SK-N-SH treated with all-trans-retinoic acid at 6 μM for 48 hours (cell line): ENCODE data around the gene GSE1.

Experiments
- ATAC-seq: fragments of 200-7000 bp; cut with Tn5 transposase; 3 replicates; pipeline ENCODE4 v1.9.1; 2020; ENCODE audit warnings: mild to moderate bottlenecking, moderate library complexity
- ARNTL ChIP-seq: fragments of 450-650 bp; formaldehyde crosslinking; IDR thresholded peaks from 2 replicates; pipeline ENCODE4 v1.5.0; 2020; ENCODE audit warnings: low read depth, mild to moderate bottlenecking, moderate library complexity, borderline replicate concordance
- BACH2 ChIP-seq: fragments of 250-450 bp; sonication (Bioruptor Pico); IDR thresholded peaks from 2 replicates; pipeline ENCODE4 v1.9.0; 2021; ENCODE audit warnings: mild to moderate bottlenecking, borderline replicate concordance
- CSDC2 ChIP-seq: fragments of 250-450 bp; sonication (Bioruptor Pico); IDR thresholded peaks from 2 replicates; pipeline ENCODE4 v1.5.0; 2020; ENCODE audit warnings: mild to moderate bottlenecking, moderate library complexity
- ESRRG ChIP-seq: fragments of 250-450 bp; sonication (Bioruptor Pico); IDR thresholded peaks from 2 replicates; pipeline ENCODE4 v1.6.1; 2021; ENCODE audit warnings: mild to moderate bottlenecking
- GLIS3 ChIP-seq: fragments of 250-450 bp; sonication (Bioruptor Pico); IDR thresholded peaks from 2 replicates; pipeline ENCODE4 v1.5.0; 2020; ENCODE audit warnings: mild to moderate bottlenecking, moderate library complexity
- OSR1 ChIP-seq: fragments of 250-450 bp; sonication (Bioruptor Pico); IDR thresholded peaks from 2 replicates; pipeline ENCODE4 v1.8.0; 2022; ENCODE audit warnings: moderate library complexity, mild to moderate bottlenecking, inconsistent platforms
- PPARA ChIP-seq: fragments of 250-450 bp; sonication (Bioruptor Pico); IDR thresholded peaks from 2 replicates; pipeline ENCODE4 v1.5.0; 2020; ENCODE audit warnings: mild to moderate bottlenecking, borderline replicate concordance
- RARB ChIP-seq: fragments of 250-450 bp; sonication (Bioruptor Pico); IDR thresholded peaks from 2 replicates; pipeline ENCODE4 v1.8.0; 2021; ENCODE audit warnings: mild to moderate bottlenecking, moderate library complexity
- SNAI2 ChIP-seq: fragments of 250-450 bp; sonication (Bioruptor Pico); IDR thresholded peaks from 2 replicates; pipeline ENCODE4 v1.5.0; 2020; ENCODE audit warnings: mild to moderate bottlenecking, moderate library complexity
- TCF4 ChIP-seq: fragments of 250-450 bp; sonication (Bioruptor Pico); IDR thresholded peaks from 2 replicates; pipeline ENCODE4 v1.8.0; 2021; ENCODE audit warnings: mild to moderate bottlenecking, moderate library complexity, borderline replicate concordance
- TOX ChIP-seq: fragments of 250-450 bp; sonication (Bioruptor Pico); IDR thresholded peaks from 2 replicates; pipeline ENCODE4 v1.8.0; 2021; ENCODE audit warnings: mild to moderate bottlenecking, moderate library complexity, borderline replicate concordance
- ZC3H10 ChIP-seq: fragments of 250-450 bp; sonication (Bioruptor Pico); IDR thresholded peaks from 2 replicates; pipeline ENCODE4 v1.5.1; 2021; ENCODE audit warnings: mild to moderate bottlenecking, moderate library complexity
- ZFP30 ChIP-seq: fragments of 450-650 bp; formaldehyde crosslinking; IDR thresholded peaks from 2 replicates; pipeline ENCODE4 v1.5.0; 2022; ENCODE audit warnings: mild to moderate bottlenecking, moderate library complexity
- ZNF565 ChIP-seq: fragments of 450-650 bp; formaldehyde crosslinking; conservative IDR thresholded peaks from 2 replicates; pipeline ENCODE4 v1.5.0; 2020; ENCODE audit warnings: low read depth, mild to moderate bottlenecking, moderate library complexity
- ZNF70 ChIP-seq: fragments of 450-650 bp; formaldehyde crosslinking; IDR thresholded peaks from 2 replicates; pipeline ENCODE4 v1.5.0; 2020; ENCODE audit warnings: mild to moderate bottlenecking, moderate library complexity
- ZNF8 ChIP-seq: fragments of 450-650 bp; formaldehyde crosslinking; IDR thresholded peaks from 2 replicates; pipeline ENCODE4 v1.5.0; 2020; ENCODE audit warnings: mild to moderate bottlenecking, moderate library complexity
- TF ChIP-seq, protein P1 (sequence below): fragments of 250-450 bp; sonication (Bioruptor Pico); IDR thresholded peaks from 2 replicates; pipeline ENCODE4 v1.5.0; 2020; ENCODE audit warnings: mild to moderate bottlenecking, moderate library complexity
- TF ChIP-seq, protein P2 (sequence below): fragments of 250-450 bp; sonication (Bioruptor Pico); IDR thresholded peaks from 2 replicates; pipeline ENCODE4 v1.8.0; 2021; ENCODE audit warnings: low read depth, mild to moderate bottlenecking, moderate library complexity, borderline replicate concordance
- TF ChIP-seq, protein P3 (sequence below): fragments of 250-450 bp; sonication (Bioruptor Pico); IDR thresholded peaks from 2 replicates; pipeline ENCODE4 v1.5.1; 2021; ENCODE audit warnings: mild to moderate bottlenecking, moderate library complexity
- TF ChIP-seq, protein P4 (sequence below): fragments of 250-450 bp; sonication (Bioruptor Pico); IDR thresholded peaks from 2 replicates; pipeline ENCODE4 v1.5.1; 2020; ENCODE audit warnings: low read depth, mild to moderate bottlenecking, moderate library complexity
- TF ChIP-seq, protein P5 (sequence below): fragments of 250-450 bp; sonication (Bioruptor Pico); IDR thresholded peaks from 2 replicates; pipeline ENCODE4 v1.8.0; 2020; ENCODE audit warnings: mild to moderate bottlenecking, moderate library complexity, borderline replicate concordance

GSE1 gene

DNA sequence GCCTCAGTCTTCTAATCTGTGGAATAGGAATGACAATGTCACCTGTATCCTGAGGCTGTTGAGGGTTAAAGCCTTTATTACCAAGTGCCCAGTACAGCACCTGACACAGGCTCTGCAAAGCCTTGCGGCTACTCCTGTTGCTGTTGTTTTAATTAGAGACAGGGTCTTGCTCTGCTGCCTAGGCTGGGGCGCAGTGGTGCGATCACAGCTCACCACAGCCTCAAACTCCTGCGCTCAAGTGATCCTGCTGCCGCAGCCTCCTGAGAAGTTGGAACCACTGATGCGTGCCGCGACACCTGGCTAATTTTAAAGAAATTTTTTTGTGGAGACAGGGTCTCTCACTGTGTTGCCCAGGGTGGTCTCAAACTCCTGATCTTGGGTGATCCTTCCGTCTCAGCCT is 5.4 kb downstream of the GSE1 start (continued):
- TF ChIP-seq, protein P1, sequence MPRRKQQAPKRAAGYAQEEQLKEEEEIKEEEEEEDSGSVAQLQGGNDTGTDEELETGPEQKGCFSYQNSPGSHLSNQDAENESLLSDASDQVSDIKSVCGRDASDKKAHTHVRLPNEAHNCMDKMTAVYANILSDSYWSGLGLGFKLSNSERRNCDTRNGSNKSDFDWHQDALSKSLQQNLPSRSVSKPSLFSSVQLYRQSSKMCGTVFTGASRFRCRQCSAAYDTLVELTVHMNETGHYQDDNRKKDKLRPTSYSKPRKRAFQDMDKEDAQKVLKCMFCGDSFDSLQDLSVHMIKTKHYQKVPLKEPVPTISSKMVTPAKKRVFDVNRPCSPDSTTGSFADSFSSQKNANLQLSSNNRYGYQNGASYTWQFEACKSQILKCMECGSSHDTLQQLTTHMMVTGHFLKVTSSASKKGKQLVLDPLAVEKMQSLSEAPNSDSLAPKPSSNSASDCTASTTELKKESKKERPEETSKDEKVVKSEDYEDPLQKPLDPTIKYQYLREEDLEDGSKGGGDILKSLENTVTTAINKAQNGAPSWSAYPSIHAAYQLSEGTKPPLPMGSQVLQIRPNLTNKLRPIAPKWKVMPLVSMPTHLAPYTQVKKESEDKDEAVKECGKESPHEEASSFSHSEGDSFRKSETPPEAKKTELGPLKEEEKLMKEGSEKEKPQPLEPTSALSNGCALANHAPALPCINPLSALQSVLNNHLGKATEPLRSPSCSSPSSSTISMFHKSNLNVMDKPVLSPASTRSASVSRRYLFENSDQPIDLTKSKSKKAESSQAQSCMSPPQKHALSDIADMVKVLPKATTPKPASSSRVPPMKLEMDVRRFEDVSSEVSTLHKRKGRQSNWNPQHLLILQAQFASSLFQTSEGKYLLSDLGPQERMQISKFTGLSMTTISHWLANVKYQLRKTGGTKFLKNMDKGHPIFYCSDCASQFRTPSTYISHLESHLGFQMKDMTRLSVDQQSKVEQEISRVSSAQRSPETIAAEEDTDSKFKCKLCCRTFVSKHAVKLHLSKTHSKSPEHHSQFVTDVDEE (CRISPR knock-in tag) = no peak
- TF ChIP-seq ZNF565 (CRISPR knock-in tag) (no peak), BACH2 (CRISPR knock-in tag) (no peak), OSR1 (CRISPR knock-in tag) (no peak)

DNA sequence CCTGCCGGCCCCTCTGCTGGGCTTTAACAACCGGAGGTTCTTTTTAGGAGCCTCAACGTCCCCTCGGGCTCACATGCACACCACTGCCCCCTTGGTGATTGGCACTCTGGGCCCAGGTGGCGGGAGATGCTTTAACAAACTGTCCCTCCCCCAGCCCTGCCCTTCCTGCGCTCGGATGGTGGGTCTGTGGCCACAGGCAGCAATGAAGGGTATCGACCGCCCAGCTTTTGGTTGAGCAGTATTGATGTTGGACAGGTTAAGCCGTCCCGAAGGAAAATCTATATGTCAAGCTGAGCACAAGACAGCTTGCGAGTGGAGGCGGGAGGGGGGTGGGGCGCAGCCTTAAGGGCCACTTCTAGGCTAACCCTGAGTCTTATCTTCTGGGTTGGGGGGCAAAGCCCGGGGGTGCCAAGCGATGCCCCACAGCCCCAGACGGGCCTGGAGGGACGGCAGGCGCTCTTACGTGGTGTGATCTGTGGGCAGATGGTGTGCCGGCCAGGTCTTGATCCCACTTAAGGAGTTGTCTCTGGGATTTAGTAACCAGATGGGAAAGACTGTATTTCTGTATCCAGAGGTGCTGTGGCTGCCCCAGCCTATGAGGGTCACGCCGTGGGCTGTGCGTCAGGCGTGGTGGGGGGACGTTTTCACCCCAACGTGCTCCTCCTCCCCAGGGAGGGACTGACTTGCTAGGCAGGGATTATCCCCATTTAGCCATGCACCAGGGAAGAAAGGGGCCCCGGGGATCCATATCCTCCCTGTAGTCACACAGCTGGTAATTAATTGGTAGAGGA is 6.2 kb downstream of the GSE1 start:
- TF ChIP-seq PPARA (CRISPR knock-in tag) (no peak), ZNF70 (CRISPR knock-in tag) (no peak), ARNTL (no peak), ZNF565 (CRISPR knock-in tag) (no peak), ESRRG (CRISPR knock-in tag) (no peak), TOX (CRISPR knock-in tag) (no peak), ZFP30 (CRISPR knock-in tag) (no peak), TCF4 (CRISPR knock-in tag) (no peak), BACH2 (CRISPR knock-in tag) (no peak), SNAI2 (CRISPR knock-in tag) (no peak), ZNF8 (CRISPR knock-in tag) (no peak), CSDC2 (CRISPR knock-in tag) (no peak), RARB (CRISPR knock-in tag) (no peak), GLIS3 (CRISPR knock-in tag) (no peak), ZC3H10 (no peak)
- TF ChIP-seq, protein P2, sequence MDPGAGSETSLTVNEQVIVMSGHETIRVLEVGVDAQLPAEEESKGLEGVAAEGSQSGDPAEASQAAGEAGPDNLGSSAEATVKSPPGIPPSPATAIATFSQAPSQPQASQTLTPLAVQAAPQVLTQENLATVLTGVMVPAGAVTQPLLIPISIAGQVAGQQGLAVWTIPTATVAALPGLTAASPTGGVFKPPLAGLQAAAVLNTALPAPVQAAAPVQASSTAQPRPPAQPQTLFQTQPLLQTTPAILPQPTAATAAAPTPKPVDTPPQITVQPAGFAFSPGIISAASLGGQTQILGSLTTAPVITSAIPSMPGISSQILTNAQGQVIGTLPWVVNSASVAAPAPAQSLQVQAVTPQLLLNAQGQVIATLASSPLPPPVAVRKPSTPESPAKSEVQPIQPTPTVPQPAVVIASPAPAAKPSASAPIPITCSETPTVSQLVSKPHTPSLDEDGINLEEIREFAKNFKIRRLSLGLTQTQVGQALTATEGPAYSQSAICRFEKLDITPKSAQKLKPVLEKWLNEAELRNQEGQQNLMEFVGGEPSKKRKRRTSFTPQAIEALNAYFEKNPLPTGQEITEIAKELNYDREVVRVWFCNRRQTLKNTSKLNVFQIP (CRISPR knock-in tag) = no peak
- TF ChIP-seq, protein P3, sequence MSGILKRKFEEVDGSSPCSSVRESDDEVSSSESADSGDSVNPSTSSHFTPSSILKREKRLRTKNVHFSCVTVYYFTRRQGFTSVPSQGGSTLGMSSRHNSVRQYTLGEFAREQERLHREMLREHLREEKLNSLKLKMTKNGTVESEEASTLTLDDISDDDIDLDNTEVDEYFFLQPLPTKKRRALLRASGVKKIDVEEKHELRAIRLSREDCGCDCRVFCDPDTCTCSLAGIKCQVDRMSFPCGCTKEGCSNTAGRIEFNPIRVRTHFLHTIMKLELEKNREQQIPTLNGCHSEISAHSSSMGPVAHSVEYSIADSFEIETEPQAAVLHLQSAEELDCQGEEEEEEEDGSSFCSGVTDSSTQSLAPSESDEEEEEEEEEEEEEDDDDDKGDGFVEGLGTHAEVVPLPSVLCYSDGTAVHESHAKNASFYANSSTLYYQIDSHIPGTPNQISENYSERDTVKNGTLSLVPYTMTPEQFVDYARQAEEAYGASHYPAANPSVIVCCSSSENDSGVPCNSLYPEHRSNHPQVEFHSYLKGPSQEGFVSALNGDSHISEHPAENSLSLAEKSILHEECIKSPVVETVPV (CRISPR knock-in tag) = no peak
- TF ChIP-seq, protein P1 (CRISPR knock-in tag) = no peak
- TF ChIP-seq, protein P4, sequence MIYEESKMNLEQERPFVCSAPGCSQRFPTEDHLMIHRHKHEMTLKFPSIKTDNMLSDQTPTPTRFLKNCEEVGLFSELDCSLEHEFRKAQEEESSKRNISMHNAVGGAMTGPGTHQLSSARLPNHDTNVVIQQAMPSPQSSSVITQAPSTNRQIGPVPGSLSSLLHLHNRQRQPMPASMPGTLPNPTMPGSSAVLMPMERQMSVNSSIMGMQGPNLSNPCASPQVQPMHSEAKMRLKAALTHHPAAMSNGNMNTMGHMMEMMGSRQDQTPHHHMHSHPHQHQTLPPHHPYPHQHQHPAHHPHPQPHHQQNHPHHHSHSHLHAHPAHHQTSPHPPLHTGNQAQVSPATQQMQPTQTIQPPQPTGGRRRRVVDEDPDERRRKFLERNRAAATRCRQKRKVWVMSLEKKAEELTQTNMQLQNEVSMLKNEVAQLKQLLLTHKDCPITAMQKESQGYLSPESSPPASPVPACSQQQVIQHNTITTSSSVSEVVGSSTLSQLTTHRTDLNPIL (CRISPR knock-in tag) = no peak
- no peak for ATAC-seq

DNA sequence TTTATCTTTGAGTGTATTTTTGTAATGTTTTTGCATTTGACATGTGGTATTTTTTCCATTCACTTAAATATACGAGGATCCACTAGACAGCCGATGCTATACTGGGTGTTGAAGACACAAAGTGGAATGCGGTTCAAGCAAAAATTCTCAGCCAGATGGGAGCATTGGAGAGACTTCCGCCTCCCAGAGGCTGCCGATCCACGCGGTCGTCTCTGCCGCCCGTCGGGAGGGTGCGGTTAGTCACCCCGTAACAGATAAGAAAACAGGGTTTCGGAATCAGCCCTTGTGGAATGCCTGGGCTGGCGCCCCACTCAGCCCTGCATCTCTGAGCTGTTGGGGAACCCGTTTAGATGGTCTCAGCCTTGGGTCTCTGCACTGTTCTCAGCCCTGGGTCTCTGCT is 7.3 kb downstream of the GSE1 start:
- no peak for ATAC-seq
- TF ChIP-seq ARNTL = no peak
- TF ChIP-seq, protein P5, sequence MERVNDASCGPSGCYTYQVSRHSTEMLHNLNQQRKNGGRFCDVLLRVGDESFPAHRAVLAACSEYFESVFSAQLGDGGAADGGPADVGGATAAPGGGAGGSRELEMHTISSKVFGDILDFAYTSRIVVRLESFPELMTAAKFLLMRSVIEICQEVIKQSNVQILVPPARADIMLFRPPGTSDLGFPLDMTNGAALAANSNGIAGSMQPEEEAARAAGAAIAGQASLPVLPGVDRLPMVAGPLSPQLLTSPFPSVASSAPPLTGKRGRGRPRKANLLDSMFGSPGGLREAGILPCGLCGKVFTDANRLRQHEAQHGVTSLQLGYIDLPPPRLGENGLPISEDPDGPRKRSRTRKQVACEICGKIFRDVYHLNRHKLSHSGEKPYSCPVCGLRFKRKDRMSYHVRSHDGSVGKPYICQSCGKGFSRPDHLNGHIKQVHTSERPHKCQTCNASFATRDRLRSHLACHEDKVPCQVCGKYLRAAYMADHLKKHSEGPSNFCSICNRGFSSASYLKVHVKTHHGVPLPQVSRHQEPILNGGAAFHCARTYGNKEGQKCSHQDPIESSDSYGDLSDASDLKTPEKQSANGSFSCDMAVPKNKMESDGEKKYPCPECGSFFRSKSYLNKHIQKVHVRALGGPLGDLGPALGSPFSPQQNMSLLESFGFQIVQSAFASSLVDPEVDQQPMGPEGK (CRISPR knock-in tag) = no peak
- no peak for TF ChIP-seq ZNF565 (CRISPR knock-in tag)
- no peak for TF ChIP-seq TCF4 (CRISPR knock-in tag)
- no peak for TF ChIP-seq ZFP30 (CRISPR knock-in tag)
- no peak for TF ChIP-seq OSR1 (CRISPR knock-in tag)
- no peak for TF ChIP-seq TOX (CRISPR knock-in tag)
- no peak for TF ChIP-seq ESRRG (CRISPR knock-in tag)
- TF ChIP-seq, protein P1 (CRISPR knock-in tag) = no peak
- TF ChIP-seq BACH2 (CRISPR knock-in tag) = no peak
- TF ChIP-seq RARB (CRISPR knock-in tag) = no peak
- TF ChIP-seq CSDC2 (CRISPR knock-in tag) = no peak
